GM18507 (cell line): Measurements from ENCODE around the gene TMEM167B.
"Not testable (repeated sequence)": the region's sequence is repeated elsewhere in the genome, so short reads cannot be mapped to it uniquely, and the experiment has no call there.

Experiments used
- DNase-seq: peaks from one replicate; pipeline ENCODE4 v3.0.0; 2011; ENCODE audit warnings: low read depth; ENCODE audit not compliant: insufficient read length; ENCODE audit errors: extremely low spot score
- FAIRE-seq: peaks from 2 replicates; lab custom pipeline; 2011; peaks lifted over from hg19 to GRCh38; lab: Jason Lieb, UNC

Gene TMEM167B

GRCh38 chr1:109142260-109142659 is 51.7 kb downstream of the TMEM167B start:
- DNase-seq (no peak), FAIRE-seq (no peak)

- FAIRE-seq, DNase-seq: not testable (repeated sequence)
These were observed 52.2 kb downstream of the TMEM167B start for GRCh38 chr1:109142725-109143124.
